ENCODE measurements around the gene CRADD.
"Not testable (repeated sequence)": the region's sequence is repeated elsewhere in the genome, so short reads cannot be mapped to it uniquely, and the experiment has no call there.

CRADD gene

GRCh38 chr12:93913845-93914244 lies 236.7 kb downstream of the CRADD start:
- no peak for DNase-seq

GRCh38 chr12:93914281-93914680 lies 237.1 kb downstream of the CRADD start:
- DNase-seq = no peak

- DNase-seq = no peak
Observed at GRCh38 chr12:93915411-93915810, 238.2 kb downstream of the CRADD start.

GRCh38 chr12:93916402-93916801 lies 239.2 kb downstream of the CRADD start:
- DNase-seq = no peak

- no peak for DNase-seq
Observed at GRCh38 chr12:93918262-93918661, 241.1 kb downstream of the CRADD start.

GRCh38 chr12:93918900-93919299 lies 241.7 kb downstream of the CRADD start:
- no peak for DNase-seq

- no peak for DNase-seq
Observed at GRCh38 chr12:93921521-93921920, 244.3 kb downstream of the CRADD start.

- DNase-seq = no peak
Observed at GRCh38 chr12:93922583-93923006, 245.4 kb downstream of the CRADD start.

GRCh38 chr12:93924367-93924766 lies 247.2 kb downstream of the CRADD start:
- no peak for DNase-seq

- no peak for DNase-seq
Observed at GRCh38 chr12:93925585-93926205, 248.5 kb downstream of the CRADD start.

GRCh38 chr12:93926237-93926636 lies 249.1 kb downstream of the CRADD start:
- no peak for DNase-seq

- not testable (repeated sequence) for DNase-seq
Observed at GRCh38 chr12:93929081-93929480, 251.9 kb downstream of the CRADD start.

- DNase-seq = no peak
Observed at GRCh38 chr12:93937812-93938211, 260.6 kb downstream of the CRADD start.

- no peak for DNase-seq
Observed at GRCh38 chr12:93938317-93938716, 261.1 kb downstream of the CRADD start.

GRCh38 chr12:93938931-93939330 lies 261.8 kb downstream of the CRADD start:
- no peak for DNase-seq

GRCh38 chr12:93939641-93940325 lies 262.6 kb downstream of the CRADD start:
- DNase-seq = no peak

GRCh38 chr12:93943780-93944179 lies 266.6 kb downstream of the CRADD start:
- DNase-seq = no peak

GRCh38 chr12:93944201-93944600 lies 267.0 kb downstream of the CRADD start:
- no peak for DNase-seq

All from SHP77 (cell line).